NOMO-1 (cell line): ENCODE results near the gene CHPT1.
A peak's percentile ranks its signal among the peaks of the same experiment; 100 is the strongest.
"Not testable (repeated sequence)": the region's sequence is repeated elsewhere in the genome, so short reads cannot be mapped to it uniquely, and the experiment has no call there.

Source experiments
- DNase-seq, 2 experiments: peaks; one replicate each; lab custom pipeline; 2025; ENCODE audit not compliant: unreplicated experiment in 2 of 2; lab: John Stamatoyannopoulos, UW

Gene CHPT1

DNA sequence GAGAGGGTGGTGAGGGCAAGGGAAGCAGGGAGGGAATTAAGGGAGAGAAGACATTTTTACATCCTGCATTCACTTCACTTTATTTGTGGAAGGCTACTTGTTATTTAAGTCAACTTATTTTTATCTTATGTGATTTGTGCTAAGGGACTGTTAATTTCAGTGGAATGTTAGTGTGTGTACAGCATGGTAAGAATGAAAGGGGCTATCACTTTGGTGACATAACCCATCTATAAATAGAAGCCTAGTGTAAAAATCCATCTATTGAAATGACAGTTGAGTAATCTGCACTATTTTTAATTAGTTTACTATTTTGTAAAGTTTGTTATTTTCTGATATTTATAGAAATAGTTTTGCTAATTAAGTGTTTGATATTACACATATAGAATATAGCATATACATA lies 16.8 kb upstream of the CHPT1 start:
- no peak for DNase-seq

DNA sequence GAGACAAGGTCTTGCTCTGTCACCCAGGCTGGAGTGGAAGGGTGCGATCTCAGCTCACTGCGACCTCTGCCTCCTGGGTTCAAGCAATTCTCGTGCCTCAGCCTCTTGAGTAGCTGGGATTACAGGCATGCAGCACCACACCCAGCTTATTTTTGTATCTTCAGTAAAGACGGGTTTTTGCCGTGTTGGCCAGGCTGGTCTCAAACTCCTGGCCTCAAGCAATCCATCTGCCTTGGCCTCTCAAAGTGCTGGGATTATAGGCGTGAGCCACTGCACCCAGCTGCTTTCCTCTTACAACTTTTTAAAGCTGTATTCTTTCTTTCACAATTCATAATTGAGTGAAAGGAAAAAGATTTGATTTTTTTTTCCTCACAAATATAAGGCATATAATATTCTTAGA lies 15.8 kb upstream of the CHPT1 start:
- DNase-seq: not testable (repeated sequence)

DNA sequence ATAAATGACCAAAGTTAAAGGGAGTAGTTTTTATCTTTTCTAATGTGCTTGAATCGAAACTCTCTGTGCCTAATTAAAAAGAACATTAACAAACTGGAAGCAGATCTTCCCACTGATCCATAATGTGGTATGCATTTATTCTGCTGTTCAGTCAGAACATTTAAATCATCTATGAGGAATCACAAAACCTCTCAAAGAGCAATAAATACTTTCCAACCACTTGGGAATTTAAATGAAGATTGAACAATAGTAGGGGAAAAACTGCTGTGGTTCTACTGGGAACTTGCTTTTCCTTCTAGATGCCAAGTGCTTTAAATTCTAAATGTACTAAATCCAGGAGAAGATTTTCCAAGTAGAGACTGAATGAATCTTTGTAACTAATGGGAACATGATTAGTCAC lies 12.3 kb upstream of the CHPT1 start:
- DNase-seq: no peak

DNA sequence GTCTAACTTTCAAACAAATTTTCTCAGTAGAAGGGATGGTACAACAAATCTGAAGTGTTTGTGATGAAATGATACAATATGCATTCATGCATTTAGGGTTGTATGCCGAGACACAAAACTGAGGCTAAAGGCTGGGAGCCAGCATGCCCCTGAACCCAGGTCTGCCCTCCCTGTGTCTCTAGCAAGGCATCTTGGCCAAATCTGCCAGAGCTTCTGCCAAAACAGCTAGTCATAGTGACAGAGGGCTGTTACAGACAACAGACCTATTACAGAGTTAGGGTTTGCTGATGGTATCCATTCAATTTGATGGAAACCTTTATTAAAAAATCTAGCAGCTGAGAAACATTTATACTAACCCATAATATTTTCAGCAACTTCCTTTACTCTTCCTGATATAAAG lies 11.3 kb upstream of the CHPT1 start:
- DNase-seq: no peak

DNA sequence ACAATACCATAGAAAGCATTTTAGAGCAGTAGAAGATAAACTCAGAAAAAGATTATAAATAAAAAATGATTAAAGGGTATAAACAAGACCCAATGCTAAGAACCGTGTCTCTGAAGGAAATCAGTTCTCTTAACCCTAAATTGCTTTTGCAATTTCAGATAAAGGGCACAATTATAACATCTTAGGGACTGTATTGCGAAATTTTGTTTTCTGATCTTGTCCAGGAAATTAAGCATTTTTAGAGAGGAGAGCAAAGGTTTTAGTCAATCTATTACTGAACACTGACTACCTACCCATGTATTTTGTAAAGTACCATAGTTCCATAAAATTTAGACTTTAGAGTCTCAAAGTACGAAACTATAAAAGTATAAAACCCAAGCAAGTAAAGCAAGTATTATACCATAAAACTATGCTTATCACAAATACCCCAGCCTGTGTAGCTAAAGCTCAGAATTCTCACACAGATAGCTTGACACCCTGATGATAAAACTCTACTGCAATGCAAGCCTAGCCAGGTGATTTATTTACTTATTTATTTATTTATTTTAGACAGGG lies 6.8 kb upstream of the CHPT1 start:
- DNase-seq: no peak

DNA sequence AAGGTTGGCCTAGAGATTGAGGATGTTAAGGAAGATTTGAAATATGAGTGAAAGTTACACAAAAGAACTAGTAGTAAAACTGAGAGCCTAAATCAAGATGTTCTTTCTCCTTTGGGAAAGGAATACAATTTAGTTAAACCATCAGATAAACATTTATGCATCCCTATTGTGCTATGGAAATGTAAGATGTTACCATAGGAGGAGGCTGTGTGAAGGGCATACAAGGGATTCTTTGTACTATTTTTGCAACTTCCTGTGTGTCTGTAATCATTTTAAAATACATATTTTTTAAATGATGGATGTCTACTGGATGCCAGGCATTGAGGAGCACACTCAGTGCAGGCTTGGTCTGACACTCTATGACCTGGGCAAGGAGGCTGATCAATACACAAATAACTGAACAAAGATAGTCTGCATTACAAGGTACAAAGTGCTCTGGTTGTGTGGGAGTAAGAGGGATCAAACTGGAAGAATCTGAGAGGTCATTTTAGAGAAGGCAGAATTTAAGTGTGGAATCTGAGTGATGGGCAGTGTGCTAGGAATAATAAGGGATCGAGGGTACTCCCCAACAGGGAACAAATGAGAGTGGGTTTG lies 5.8 kb upstream of the CHPT1 start:
- DNase-seq: no peak

DNA sequence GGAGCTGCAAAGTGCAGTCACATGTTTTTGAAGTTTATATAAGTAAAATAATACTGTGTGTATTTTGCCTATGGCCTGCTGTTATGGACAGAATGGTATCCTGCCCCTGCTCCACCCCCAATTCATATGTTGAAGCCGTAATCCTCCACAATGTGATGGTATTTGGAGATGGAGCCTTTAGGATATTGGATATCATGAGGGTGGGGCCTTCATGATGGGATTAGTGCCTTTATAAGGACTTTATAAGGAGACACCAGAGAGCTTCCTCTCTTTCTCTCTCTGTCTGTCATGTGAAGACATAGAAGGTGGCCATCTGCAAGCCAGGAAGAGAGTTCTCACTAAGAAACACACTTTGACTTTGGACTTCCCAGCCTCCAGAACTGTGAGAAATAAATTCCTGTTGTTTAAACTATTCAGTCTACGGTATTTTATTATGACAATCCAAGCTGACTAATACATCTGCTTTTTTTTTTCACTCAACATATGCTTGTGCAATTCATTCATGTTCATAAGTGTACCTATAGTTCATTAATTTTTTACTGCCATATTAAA lies 3.1 kb upstream of the CHPT1 start:
- DNase-seq: no peak

DNA sequence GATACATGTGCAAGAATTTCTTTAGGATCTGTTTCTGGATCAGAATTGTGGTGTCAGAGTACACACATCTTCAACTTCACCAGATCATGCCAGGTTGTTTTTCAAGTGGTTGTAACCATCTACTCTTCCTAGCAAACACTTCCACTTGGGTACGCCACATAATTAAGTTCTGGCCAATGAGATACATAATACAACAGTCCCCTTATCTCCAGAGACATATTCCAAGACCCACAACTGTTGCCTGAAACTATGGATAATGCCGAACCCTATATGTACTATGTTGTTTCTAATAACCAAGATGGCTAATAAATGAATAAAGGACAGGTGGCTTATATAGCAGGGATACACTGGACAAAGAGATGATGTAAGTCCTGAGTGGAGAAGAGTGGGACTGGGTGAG lies 2.5 kb upstream of the CHPT1 start:
- DNase-seq: no peak

DNA sequence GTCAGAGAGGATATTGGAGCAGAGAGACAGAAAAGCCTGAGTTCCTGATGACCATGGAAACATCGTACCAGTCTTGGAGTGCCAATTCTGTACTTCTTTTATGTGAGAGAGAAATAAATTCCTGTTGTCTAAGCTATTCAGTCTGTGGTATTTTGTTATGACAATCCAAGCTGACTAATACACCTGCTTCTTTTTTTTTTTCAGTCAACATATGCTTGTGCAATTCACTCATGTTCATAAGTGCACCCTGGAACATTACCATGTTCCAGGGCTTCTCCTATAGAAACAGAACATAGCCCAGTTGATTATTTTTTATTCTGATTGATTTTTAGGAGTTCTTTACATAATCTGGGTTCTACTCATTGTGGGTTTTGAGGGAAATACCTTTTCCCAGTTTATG lies 1.7 kb upstream of the CHPT1 start:
- no peak for DNase-seq

DNA sequence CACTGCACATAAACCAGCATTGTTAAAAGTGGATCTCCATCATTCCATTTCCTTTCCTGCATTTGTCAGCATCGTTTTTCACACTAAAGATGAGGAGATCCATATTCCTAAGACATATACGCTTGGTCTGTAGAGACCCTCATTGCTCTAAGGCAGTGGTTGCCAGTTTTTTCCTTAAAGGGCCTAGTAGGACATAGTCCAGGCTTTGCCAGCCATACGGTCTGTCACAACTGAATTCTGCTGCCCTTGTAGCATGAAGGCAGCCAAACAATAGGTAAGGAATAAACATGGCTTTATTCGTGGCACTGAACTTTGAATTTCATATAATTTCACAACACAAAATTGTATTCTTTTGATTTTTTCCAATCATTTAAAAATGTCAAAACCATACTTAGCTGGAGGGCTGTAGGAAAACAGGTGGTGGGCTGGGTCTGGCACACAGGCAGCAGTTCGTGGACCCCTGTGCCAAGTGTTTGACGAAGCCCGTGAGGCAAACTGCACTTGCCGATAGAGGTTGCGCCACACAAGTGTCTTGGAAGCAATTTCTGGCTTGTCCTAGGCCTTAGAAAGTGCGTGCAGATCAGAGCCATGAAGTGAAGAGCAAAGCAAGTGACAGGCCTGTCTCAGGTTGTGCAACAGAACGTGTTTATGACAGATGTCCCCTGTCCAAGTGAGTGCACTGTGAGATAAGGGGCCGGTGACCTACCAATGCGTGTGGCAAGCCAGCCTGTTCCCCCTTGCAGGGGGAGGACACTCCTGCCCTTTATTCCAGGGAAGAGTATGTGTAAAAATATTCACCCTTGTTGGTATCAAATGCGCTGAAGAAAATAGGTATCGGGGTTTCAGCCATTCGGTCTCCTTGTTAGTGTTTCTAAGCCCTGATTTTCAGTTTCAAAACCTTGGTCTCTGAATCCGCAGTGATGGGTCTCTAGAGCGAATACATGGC lies 916 bp upstream of the CHPT1 start:
- peak; percentile 68 to 75 for DNase-seq

DNA sequence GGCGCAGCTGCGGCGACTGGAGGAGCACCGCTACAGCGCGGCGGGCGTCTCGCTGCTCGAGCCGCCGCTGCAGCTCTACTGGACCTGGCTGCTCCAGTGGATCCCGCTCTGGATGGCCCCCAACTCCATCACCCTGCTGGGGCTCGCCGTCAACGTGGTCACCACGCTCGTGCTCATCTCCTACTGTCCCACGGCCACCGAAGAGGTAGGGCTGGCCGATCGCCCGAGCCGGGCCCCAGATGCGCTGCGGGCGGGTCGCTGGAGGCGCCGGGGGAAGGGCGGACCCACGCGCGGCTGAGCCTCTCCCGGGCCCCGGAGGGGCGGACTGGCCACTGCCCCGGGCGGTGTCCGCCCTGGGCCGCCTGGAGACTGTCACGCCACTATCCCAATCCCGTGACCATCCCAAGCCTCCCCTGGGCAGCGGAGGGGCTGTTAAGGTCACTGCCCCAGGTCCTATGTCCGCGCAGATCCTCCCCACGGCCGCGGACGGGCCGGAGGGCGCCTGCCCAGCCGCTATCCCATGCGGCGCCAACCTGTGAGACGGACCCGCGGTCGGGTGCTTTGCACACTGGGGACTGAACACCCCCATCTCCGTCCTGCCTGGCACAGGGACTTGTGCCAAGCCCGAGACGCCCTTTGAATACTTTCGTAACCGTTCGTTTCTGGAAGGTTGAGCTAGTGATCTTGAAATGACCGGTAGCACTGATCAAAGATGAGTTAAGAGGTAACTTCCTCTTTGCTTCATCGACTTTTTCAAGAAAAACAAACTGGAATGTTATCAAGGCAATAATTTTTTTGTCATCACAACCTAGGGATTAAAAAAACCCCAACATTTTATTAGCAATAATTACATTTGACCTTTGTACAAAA lies 725 bp downstream of the CHPT1 start:
- DNase-seq: peak; percentile 28 to 57

DNA sequence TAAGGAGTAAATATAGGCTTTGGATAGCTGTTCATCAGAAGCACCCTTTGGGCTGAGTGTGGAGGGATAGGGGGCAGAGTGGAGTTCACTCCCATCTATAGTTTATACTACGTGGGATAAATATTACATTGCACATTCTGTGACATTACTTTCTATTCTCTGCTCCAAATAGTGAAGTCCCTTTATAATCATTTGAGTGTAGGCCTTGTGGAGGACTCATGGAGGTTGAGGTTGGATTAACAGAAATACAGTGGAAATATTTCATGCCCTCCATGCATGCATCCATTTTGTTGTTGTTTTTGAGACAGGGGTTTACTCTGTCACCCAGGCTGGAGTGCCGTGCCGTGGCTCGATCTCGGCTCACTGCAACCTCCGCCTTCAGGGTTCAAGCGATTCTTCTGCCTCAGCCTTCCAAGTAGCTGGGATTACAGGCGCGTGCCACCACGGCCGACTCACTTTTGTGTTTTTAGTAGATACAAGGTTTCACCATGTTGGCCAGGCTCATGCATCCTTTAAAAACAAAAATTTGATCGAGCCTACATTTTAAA lies 1.4 kb downstream of the CHPT1 start:
- DNase-seq: no peak

DNA sequence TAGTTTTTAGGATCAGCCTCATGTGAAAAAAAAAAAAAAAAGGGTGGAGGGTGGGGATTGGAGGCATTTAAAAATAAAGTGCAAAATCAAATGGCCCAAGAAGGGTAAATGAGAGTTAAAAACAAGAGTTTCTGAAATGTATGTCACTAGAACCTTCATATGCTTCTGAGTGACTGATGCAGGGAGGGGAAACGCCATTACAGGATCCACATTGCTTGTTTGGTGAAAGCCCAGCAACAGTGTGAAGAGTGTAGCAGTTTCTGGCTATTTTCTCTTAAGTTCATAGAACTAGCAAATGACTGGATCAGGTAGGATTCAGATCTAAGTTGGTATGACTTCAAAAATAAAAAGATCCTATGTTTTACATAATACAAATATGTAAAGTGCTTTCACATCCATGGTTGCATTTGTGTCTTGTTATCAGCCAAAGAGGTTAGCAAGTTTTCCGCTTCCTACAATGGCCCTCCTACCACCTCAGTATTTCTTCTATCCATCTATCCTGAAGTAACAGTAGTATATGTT lies 2.9 kb downstream of the CHPT1 start:
- no peak for DNase-seq

DNA sequence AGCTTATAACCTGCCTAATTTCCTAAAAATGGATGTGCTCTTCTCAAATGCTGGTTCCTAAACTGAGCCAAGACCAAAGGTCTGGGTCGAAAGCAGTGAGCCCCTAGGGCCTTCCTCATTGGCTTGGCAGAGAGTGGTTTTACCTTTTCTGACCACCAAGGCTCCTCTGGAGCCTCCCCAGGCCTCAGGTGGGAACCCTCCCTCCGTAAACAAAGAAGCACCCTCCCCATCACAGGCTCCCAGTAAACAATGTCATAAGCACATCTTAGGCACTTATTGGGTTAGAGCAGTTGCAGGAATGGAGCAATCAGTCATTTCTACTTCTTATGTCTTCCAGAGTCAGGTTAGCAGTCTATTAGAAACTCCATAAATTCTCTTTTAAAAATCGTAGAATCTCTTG lies 6.0 kb downstream of the CHPT1 start:
- DNase-seq: no peak

DNA sequence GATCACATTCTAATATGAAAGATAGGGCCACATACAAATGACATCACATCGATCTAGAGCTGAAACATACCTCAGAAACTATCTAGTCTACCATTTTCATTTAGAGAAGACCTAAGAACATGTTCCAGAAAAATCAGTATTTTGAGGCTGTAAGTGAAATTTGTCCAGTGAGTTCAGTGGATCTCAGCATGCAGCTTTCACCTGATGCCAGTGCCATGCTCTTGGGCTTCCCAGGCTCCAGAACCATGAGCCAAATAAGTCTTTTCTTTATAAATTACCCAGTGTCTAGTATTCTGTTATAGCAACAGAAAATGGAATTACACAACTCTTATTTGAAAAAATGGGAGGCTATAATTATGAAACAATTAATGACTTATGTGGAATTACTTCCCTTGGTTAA lies 9.0 kb downstream of the CHPT1 start:
- DNase-seq: no peak

DNA sequence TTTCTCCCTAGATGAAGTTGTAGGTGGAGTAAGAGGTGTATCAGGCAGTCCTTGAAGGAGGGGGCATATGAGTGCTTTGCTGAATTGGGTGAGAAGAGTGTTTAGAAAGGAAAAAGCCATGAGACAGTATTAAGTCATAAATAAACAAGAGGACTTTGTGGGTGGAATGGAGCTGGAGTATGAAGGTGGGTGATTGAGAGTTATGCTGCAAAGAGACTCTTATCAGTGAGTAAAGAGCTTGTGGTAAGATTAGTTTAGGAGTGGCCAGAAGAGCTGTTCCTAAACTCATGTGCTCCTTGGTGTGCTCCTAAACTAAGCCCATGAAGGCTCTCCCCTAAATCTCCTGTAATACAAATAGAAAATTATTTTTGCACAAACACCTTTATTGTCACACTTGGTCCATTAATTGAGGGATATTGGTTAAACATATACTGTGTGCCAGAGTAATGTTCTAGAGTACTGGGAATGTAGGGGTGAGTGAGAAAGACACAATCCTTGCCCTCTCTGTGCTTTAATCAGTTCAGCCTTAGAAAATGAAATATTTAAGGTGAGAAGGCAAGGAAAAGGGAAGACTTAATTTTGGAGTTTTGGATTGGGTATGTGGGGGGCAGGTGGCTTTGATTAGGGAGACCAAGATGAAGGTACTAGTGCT lies 9.8 kb downstream of the CHPT1 start:
- no peak for DNase-seq

DNA sequence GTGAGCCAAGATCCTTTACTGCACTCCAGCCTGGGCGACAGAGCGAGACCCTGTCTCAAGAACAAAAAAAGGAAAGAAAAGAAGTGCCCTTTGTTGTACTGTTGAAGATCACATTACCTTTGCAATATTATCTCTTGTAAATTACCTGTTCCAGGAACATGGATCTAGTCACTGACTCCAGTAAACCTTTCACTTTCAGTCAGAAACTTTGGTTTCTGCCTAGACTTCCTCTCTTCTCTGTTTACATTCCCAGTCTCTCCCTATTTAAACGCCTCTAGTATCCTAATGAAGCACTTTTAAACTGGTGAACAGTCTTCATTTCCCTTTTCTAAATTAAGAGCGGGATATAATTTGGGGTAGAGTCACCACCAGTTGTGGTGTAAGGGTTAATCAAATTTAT lies 12.8 kb downstream of the CHPT1 start:
- DNase-seq: no peak

DNA sequence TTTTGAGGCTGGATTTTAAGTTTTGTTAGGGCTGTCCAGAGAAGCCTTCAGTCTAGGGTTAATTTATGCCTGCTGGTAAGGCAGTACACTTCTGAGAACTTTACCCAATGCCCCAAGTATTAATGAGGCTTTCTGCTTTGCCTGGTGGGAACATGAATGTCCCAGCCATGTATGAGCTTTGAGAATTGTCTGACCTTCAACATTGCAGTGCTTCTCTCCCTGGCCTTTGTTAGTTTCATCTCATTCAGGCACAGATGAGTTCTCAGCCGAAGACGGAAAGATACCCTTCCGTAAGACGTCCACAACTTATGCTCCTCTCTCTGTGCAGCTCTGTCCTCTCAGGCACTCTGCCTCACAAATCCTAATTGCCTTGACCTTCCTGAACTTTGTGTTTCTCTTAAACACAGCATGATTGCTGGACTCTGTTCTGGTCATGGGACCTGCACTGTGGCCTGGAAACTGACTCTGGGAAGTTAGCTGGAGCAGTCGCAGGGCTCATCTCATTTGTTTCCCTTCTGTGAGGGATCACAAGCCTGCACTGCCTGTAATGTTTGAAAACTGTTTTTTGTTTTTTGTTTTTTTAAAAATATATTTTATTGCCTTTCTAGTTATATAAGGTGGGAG lies 15.7 kb downstream of the CHPT1 start:
- no peak for DNase-seq

DNA sequence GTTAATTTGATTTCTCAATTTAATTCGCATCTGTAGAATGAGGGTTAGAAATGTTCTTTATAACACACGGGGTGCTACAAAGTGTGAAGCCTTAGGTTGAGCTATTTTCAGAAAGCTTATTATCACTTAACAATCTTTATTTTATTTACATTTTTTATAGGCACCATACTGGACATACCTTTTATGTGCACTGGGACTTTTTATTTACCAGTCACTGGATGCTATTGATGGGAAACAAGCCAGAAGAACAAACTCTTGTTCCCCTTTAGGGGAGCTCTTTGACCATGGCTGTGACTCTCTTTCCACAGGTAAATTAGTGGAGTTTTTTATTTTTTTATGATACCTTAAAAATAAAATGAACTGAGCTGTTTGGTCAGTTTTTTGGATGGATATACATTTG lies 16.5 kb downstream of the CHPT1 start:
- DNase-seq: no peak
